Measurements from ENCODE around the gene OTOG. TPM values are rescaled to one million over a fixed set of nuclear protein-coding genes. Genes with fewer than 3 reads are reported as not detected.

The OTOG gene
- total and polyA plus RNA-seq, 2 donors (not counting 1 experiment from before 2014, with no cell fraction given), result not detected

DNA sequence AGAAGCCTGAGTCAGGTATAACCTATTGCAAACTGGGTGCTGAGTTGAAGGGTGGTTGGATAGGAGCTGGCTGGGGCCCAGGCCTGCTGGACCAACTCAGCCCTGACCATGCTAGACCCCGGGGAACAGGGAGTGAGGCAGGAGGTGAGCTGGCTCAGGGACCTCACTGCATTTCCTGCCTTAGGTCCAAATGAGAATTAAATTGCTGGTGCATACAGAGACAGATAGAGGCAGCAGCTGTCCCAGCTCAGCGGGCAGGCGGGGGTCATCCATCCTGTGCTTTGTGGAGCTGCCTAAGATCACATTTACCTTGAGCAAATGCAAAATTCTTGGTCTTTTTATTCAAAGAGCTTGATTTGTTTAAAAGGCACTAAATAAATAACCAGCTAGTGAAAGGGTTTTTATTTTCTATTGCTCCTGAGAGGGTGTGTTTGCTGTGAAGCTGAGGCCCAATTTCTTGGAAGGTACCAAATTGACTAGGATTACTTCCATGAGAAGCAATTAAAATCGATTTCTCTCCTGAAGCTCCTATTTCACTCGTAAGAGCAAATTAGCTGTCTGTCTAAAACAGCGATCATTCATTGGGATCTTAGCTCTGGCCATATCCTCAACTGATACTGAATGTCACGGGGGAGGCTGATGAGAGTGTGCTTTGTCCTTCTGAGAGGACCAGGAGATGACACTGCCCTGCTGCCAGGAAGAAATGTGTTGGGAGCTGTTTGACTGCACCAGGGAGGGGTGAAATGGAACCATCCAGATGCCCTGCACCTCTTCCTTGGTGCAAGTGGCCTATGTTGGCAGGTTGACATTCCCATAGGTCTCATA is 27.8 kb upstream of the OTOG start:
- Histone ChIP-seq H3K9ac (ENCODE audit: low read length) (no peak overlapping the region), H4K20me1 (ENCODE audit: control insufficient read depth, insufficient read depth, low read length, poor library complexity, severe bottlenecking) (no peaks in the 10 kb centered on the region), H3K36me3 (replicated peaks in 1 of 2; ENCODE audit: control extremely low read depth in 1 of 2, control insufficient read depth in 1 of 2, extremely low read depth in 1 of 2, insufficient read depth in 2 of 2, low read length in 1 of 2) (no peaks in the 10 kb centered on the region), H3K4me1 (ENCODE audit: control insufficient read depth in 2 of 2, insufficient read depth in 2 of 2, low read length in 2 of 2) (no peaks in the 10 kb centered on the region), H2AFZ (ENCODE audit: insufficient read depth, low read depth, low read length, poor library complexity, severe bottlenecking) (no peak overlapping the region), H3K9me3 (ENCODE audit: control extremely low read depth in 1 of 3, control insufficient read depth in 2 of 3, insufficient read depth in 1 of 3, low read length in 2 of 3) (no peaks in the 10 kb centered on the region), H3K4me2 (replicated peaks; ENCODE audit: low read depth, low read length, poor library complexity, severe bottlenecking) (no peak overlapping the region), H3K27ac (ENCODE audit: low read length in 2 of 2) (no peak overlapping the region), H3K4me3 (ENCODE audit: control extremely low read depth in 1 of 5, extremely low read depth in 1 of 5, insufficient read depth in 1 of 5, low read depth in 2 of 5, low read length in 4 of 5) (no peak overlapping the region), H3K79me2 (ENCODE audit: control insufficient read depth, insufficient read depth, low read length) (no peaks in the 10 kb centered on the region), H3K27me3 (replicated peaks in 1 of 4; ENCODE audit: control extremely low read depth in 1 of 4, control insufficient read depth in 3 of 4, insufficient read depth in 4 of 4, low read length in 3 of 4) (peaks cover 0 to 2% (median 0%) of the 10 kb centered on the region in 4 experiments)
- H3K27me3 Mint-ChIP-seq, result peaks cover 6% of the 10 kb centered on the region
- DNase-seq (no peak), ATAC-seq (ENCODE audit: low read depth) (no peak)
- no peak overlapping the region for H3K27ac Mint-ChIP-seq
- no peak for TF ChIP-seq CTCF (IDR thresholded peaks at IDR 0.05)
- TF ChIP-seq EZH2 (IDR thresholded peaks at IDR 0.05; ENCODE audit: borderline replicate concordance, insufficient read depth, low read depth, low read length, poor library complexity, severe bottlenecking), result no peak
- POLR2A ChIA-PET, result no interaction called here
- intact Hi-C loops (cut with micrococcal nuclease), result no loop called here
- 89% methylated on average over 4 of the region's 7 CpGs for WGBS (ENCODE audit: insufficient coverage)
- CTCF ChIA-PET, result interaction anchor here (1.0 to 1.9 kb wide), 3 partner anchors 9 to 135 kb away, joined by 3 to 10 read pairs (median 4); no protein-coding TSS in a partner anchor
- no peaks in the 10 kb centered on the region for H3K4me1 Mint-ChIP-seq
- H3K9me3 Mint-ChIP-seq (ENCODE audit: insufficient read depth), result no peaks in the 10 kb centered on the region
- H3K4me3 Mint-ChIP-seq, result no peak overlapping the region
